Osteoblast (primary cell): Measurements from ENCODE around the gene MTRF1L. TPM values are rescaled to one million over a fixed set of nuclear protein-coding genes. Genes with fewer than 3 reads are reported as not detected.
A peak's percentile ranks its signal among the peaks of the same experiment; 100 is the strongest.

ENCODE experiments used
- DNase-seq: peaks from one replicate; pipeline ENCODE4 v3.0.0; 2011; ENCODE audit warnings: low spot score, mixed read lengths; ENCODE audit not compliant: insufficient read length; ENCODE audit errors: missing footprints
- H2AFZ ChIP-seq: 2 replicates; pipeline ENCODE4 v1.6.0; 2011; ENCODE audit warnings: mild to moderate bottlenecking, low read length
- H3K27ac ChIP-seq: 2 replicates; pipeline ENCODE4 v1.5.1; 2011; ENCODE audit warnings: mild to moderate bottlenecking, low read depth, low read length, moderate library complexity
- H3K27me3 ChIP-seq: 2 replicates; pipeline ENCODE4 v1.6.0; 2012; ENCODE audit warnings: mild to moderate bottlenecking, control low read depth, inconsistent platforms, low read length, moderate library complexity; ENCODE audit not compliant: insufficient read depth
- H3K36me3 ChIP-seq: 2 replicates; pipeline ENCODE4 v1.5.1; 2011; ENCODE audit warnings: mild to moderate bottlenecking, low read length, control low read depth, moderate library complexity; ENCODE audit not compliant: insufficient read depth
- H3K4me1 ChIP-seq: 2 replicates; pipeline ENCODE4 v1.5.1; 2011; ENCODE audit warnings: mild to moderate bottlenecking, low read length, control low read depth, moderate library complexity; ENCODE audit not compliant: insufficient read depth
- H3K4me2 ChIP-seq: 2 replicates; pipeline ENCODE4 v1.6.0; 2011; ENCODE audit warnings: mild to moderate bottlenecking, low read length; ENCODE audit not compliant: insufficient read depth
- H3K4me3 ChIP-seq: fragments of 200-600 bp; sonication (generic); 3 replicates; pipeline ENCODE4 v1.5.1; 2012; ENCODE audit warnings: mild to moderate bottlenecking, low read length, inconsistent platforms; ENCODE audit not compliant: insufficient read depth
- H3K79me2 ChIP-seq: 2 replicates; pipeline ENCODE4 v1.6.0; 2012; ENCODE audit warnings: mild to moderate bottlenecking, low read length, control low read depth, inconsistent platforms; ENCODE audit not compliant: insufficient read depth
- H3K9me3 ChIP-seq: 2 replicates; pipeline ENCODE4 v1.5.1; 2011; ENCODE audit warnings: low read depth, low read length, control low read depth
- H4K20me1 ChIP-seq: 2 replicates; pipeline ENCODE4 v1.6.0; 2012; ENCODE audit warnings: mild to moderate bottlenecking, low read length, control low read depth; ENCODE audit not compliant: insufficient read depth
- CTCF ChIP-seq: IDR thresholded peaks from 2 replicates; pipeline ENCODE4 v1.5.1; 2011; ENCODE audit warnings: mild to moderate bottlenecking, low read depth, low read length, moderate library complexity; ENCODE audit errors: extremely low read depth
- total RNA-seq: library from RNA; depleted of rRNA; stranded (reverse); fragments of >200 nt; gene quantifications from 2 replicates; pipeline ENCODE4 v1.2.3, GENCODE V29; 2012

MTRF1L gene
- total RNA-seq = 17.4 and 18.8 TPM in 2 replicates

GRCh38 chr6:153002613-153003365 lies at the start of gene MTRF1L:
Gene MTRF1L (minus strand): TSS chr6:153002709. CDS start chr6:153002685, 24 bp downstream.
- H3K79me2 ChIP-seq = peaks cover 52% of the 10 kb centered on the region

GRCh38 chr6:153051801-153052200 lies 49.3 kb upstream of the MTRF1L start:
- H3K4me3 ChIP-seq = no peak overlapping the region
- no peaks in the 10 kb centered on the region for H4K20me1 ChIP-seq
- no peaks in the 10 kb centered on the region for H3K9me3 ChIP-seq
- H3K36me3 ChIP-seq = no peaks in the 10 kb centered on the region
- no peak for DNase-seq
- H3K4me1 ChIP-seq = no peaks in the 10 kb centered on the region
- no peak overlapping the region for H3K27ac ChIP-seq
- H3K79me2 ChIP-seq = no peaks in the 10 kb centered on the region
- no peaks in the 10 kb centered on the region for H3K27me3 ChIP-seq
- no peak for TF ChIP-seq CTCF
- no peak overlapping the region for H3K4me2 ChIP-seq
- no peak overlapping the region for H2AFZ ChIP-seq

More at GRCh38 chr6:153002613-153003365, at the start of gene MTRF1L:
- no peak for TF ChIP-seq CTCF
- Histone ChIP-seq H3K27ac (peak within 1 kb of the TSS; percentile 90), H4K20me1 (peaks cover 12% of the 10 kb centered on the region), H3K27me3 (no peaks in the 10 kb centered on the region), H3K4me2 (peak within 1 kb of the TSS; percentile 99), H3K9me3 (no peaks in the 10 kb centered on the region), H3K4me1 (peaks cover 9% of the 10 kb centered on the region), H3K36me3 (no peaks in the 10 kb centered on the region), H2AFZ (peak within 1 kb of the TSS; percentile 89), H3K4me3 (peak within 1 kb of the TSS; percentile 90)
- DNase-seq = peak; percentile 93

- H2AFZ ChIP-seq = no peak overlapping the region
- H4K20me1 ChIP-seq = no peaks in the 10 kb centered on the region
- no peak overlapping the region for H3K4me3 ChIP-seq
These were observed 46.1 kb upstream of the MTRF1L start for GRCh38 chr6:153048631-153049030.

More at GRCh38 chr6:153048631-153049030, 46.1 kb upstream of the MTRF1L start:
- DNase-seq = no peak
- Histone ChIP-seq H3K79me2 (no peaks in the 10 kb centered on the region), H3K36me3 (no peaks in the 10 kb centered on the region), H3K4me2 (no peak overlapping the region), H3K27ac (no peak overlapping the region), H3K9me3 (no peaks in the 10 kb centered on the region), H3K4me1 (no peaks in the 10 kb centered on the region), H3K27me3 (no peaks in the 10 kb centered on the region)
- TF ChIP-seq CTCF = no peak
